GM10266 (cell line): ENCODE measurements around the gene GABRB3.

Source experiments
- DNase-seq: peaks from one replicate; pipeline ENCODE4 v3.0.0; 2012; ENCODE audit errors: extremely low spot score
- TF ChIP-seq, protein P1 (sequence below): IDR thresholded peaks from 2 replicates; pipeline ENCODE4 v1.5.1; 2012; ENCODE audit warnings: mild to moderate bottlenecking, low read depth; ENCODE audit not compliant: control insufficient read depth, insufficient read depth; ENCODE audit errors: missing control alignments

GABRB3 gene

DNA sequence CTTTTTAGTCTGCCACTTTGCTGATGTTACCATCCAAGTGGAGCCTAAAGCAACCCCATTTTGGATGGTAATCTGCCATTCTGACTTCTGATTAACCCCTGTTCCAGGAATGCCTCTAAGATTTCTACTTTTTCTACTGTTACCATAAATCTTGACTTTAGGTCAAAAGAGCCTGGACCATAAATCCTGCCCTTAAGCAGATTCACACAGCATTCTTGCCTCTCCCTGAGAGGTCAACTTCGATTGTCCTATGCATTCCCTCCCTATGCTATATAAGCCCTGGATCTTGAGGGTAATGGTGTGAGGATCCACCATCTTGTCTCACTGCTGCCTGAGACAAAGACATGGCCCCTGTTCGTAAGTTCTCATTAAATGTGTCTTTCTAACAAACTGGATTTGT is 177.3 kb downstream of the GABRB3 start:
- no peak for DNase-seq
- TF ChIP-seq, protein P1, sequence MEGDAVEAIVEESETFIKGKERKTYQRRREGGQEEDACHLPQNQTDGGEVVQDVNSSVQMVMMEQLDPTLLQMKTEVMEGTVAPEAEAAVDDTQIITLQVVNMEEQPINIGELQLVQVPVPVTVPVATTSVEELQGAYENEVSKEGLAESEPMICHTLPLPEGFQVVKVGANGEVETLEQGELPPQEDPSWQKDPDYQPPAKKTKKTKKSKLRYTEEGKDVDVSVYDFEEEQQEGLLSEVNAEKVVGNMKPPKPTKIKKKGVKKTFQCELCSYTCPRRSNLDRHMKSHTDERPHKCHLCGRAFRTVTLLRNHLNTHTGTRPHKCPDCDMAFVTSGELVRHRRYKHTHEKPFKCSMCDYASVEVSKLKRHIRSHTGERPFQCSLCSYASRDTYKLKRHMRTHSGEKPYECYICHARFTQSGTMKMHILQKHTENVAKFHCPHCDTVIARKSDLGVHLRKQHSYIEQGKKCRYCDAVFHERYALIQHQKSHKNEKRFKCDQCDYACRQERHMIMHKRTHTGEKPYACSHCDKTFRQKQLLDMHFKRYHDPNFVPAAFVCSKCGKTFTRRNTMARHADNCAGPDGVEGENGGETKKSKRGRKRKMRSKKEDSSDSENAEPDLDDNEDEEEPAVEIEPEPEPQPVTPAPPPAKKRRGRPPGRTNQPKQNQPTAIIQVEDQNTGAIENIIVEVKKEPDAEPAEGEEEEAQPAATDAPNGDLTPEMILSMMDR = no peak

DNA sequence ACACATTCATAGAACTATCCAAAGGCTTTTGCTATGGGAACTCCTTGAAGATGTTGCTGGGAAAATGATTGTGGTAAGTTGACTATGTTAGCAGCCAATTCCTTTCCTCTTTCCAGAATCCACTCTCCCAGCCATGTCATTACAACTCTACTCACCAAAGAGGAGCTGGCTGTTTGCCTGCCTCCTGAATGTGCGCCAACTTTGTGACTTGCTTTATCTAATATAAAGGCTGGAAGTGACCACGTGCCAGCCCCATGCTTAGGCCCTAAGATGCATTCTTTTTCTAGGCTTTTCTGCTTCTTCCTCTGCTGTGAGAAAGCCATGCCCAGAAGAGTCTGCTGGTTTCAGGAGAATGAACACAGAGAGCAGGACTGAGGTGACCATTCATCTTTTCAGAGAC is 182.2 kb downstream of the GABRB3 start:
- TF ChIP-seq, protein P1 = no peak
- no peak for DNase-seq

DNA sequence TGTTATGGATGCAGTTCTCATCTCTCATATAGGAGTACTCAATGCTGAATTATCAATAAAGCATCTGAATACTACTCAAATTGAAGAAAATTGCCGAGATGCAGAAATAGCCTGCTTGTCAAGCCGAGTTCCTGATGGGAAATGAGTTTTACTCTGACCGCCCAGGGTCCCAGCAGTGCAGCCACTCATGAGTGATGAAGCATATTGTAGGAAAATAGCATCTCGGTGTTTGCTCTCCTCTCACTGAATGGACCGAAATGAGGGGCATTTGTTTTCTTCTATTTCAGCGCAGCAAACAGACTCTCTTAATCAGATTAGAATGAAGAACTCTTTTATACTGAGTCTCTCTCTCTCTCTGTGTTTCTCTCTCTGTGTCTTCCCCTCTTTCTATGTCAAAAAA is 190.0 kb downstream of the GABRB3 start:
- TF ChIP-seq, protein P1 = no peak
- no peak for DNase-seq

DNA sequence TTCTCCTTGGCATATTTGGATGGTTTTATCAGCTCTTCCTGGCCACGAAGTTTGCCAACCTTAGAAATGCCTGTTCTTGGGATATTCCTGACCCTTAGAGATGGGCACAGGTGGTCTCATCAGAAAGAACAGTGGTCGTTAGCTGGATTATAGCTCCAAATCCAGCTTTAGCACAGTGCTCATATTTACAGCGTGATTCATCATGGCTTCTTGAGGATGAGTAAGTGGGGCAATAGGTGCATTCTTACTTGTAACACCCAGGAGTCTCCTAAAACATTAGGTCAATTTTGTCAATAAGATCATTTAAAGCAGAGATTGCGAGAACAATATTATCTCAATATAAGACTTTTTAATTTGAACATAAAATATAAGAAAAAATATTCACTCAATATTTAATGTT is 191.9 kb downstream of the GABRB3 start:
- TF ChIP-seq, protein P1 = no peak
- DNase-seq = no peak

DNA sequence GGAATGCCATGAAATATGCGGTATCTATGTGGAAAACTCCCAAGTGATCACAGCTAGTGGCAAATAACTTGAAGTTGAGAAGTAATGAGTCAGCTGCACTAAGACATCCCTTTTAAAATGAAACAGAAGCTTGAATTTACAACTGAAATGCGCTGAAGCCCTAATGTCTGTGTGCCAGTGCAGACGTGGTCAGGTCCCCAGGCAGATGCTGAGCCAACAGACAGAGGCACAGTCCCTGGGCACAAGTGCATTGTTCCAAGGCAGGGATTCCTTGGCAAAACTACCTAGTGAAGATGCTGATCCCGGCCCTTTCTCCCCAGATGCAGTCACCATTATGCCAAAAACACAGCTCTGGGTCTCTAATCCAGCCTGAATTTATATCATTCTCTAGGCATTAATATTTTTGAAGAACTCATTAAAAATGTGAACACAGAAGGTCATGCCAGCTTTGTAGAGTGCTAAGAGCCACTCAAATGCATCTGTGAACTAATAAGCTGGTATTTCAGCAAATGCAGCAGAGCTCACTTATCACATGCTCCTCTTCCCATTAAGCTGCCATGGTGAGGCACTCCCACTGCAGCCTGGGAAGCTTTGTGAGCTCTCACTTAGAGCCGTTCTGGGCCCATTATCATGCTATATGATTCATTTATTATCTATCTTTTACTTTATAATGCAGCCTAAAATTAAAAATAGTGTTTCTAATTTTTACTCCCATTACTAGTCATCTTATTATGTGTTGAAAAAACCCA is 200.1 kb downstream of the GABRB3 start:
- TF ChIP-seq, protein P1 = no peak
- DNase-seq = no peak

DNA sequence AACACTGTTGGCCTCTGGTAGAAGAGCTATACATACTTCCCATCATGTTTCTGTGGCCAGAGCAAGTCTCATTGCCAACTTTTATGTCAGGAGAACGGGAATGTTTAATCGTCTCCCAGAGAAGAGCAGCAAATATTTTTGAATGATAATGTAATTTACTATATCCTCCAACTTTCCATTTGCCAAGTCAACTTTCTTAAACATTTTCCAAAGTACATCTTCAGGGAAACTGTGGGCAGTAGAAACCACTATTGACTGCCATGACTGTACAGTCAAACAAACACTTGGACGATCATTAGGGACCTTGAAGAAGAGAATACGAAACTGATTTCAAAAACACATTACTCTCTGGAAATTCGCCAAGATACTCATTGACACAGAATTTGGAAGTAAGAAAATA is 201.5 kb downstream of the GABRB3 start:
- TF ChIP-seq, protein P1 = no peak

DNA sequence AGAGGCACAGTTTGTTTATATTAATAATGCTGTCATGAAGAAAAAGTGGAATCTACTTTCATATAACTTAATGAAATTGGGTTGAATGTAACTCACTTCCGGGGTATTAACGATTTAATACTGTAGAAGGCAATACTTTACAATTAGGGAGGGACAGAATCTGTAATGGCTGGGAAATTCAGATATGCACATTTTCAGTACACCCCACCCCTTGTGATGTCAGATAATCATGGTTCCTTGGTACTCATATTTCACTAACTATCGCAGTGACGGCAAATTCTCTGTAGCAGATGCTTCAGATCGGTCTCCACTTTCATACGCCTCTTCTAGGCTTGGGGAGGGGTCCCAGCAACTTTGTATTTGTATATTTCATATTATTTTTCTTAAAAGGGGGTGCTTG is 207.3 kb downstream of the GABRB3 start:
- no peak for DNase-seq
- TF ChIP-seq, protein P1 = no peak

More for the DNA sequence above, 201.5 kb downstream of the GABRB3 start:
- DNase-seq = no peak
